Measurements from ENCODE around the gene UBL4B.

- no peak for TF ChIP-seq NFIC (IDR thresholded peaks at IDR 0.05)
- no peak for TF ChIP-seq EP300 (IDR thresholded peaks at IDR 0.05; ENCODE audit: borderline replicate concordance)
- no peak for TF ChIP-seq MAX (IDR thresholded peaks at IDR 0.05)
These were observed 46.9 kb downstream of the UBL4B start for GRCh38 chr1:110159168-110159567.
